H1 (cell line): ENCODE results near the gene GCLM. TPM values are rescaled to one million over a fixed set of nuclear protein-coding genes. Genes with fewer than 3 reads are reported as not detected.

Source experiments
- ASH2L ChIP-seq: fragments of 200-600, 300-600 bp; sonication (generic); IDR thresholded peaks from one replicate; pipeline ENCODE4 v1.7.1; 2017; ENCODE audit warnings: low read length
- ATF3 ChIP-seq: IDR thresholded peaks from 2 replicates; pipeline ENCODE4 v1.6.1; 2011; ENCODE audit warnings: low read depth, mild to moderate bottlenecking, low read length; ENCODE audit not compliant: insufficient read depth
- BCL11A ChIP-seq, 2 experiments: IDR thresholded peaks; one replicate each; pipeline ENCODE4 v1.6.1; 2011; ENCODE audit warnings: low read depth in 2 of 2, low read length in 2 of 2, mild to moderate bottlenecking in 2 of 2
- CHD7 ChIP-seq: fragments of 300-600 bp; sonication (generic); IDR thresholded peaks from 2 replicates; pipeline ENCODE4 v1.7.1; 2012; ENCODE audit warnings: low read length, moderate library complexity, mild to moderate bottlenecking, inconsistent platforms; ENCODE audit not compliant: insufficient replicate concordance
- JUND ChIP-seq: IDR thresholded peaks from 2 replicates; pipeline ENCODE4 v1.6.1; 2011; ENCODE audit warnings: mild to moderate bottlenecking, improper control_type of control experiment, low read length
- KDM4A ChIP-seq: IDR thresholded peaks from one replicate; pipeline ENCODE4 v1.7.1; 2012; ENCODE audit warnings: low read depth, mild to moderate bottlenecking, moderate library complexity, low read length, inconsistent platforms; ENCODE audit not compliant: severe bottlenecking
- MAX ChIP-seq: IDR thresholded peaks from 2 replicates; pipeline ENCODE4 v1.6.1; 2012; ENCODE audit warnings: inconsistent platforms
- POLR2A ChIP-seq, 2 experiments: IDR thresholded peaks; 1 replicate in 1 of 2; 2 replicates in 1 of 2; pipeline ENCODE4 v1.6.1; 2011; ENCODE audit warnings: low read depth in 2 of 2, low read length in 2 of 2, mild to moderate bottlenecking in 2 of 2; ENCODE audit errors: control extremely low read depth in 1 of 2
- TBP ChIP-seq: IDR thresholded peaks from 2 replicates; pipeline ENCODE4 v1.6.1; 2011; ENCODE audit warnings: low read depth, low read length, improper control_type of control experiment
- TCF12 ChIP-seq: IDR thresholded peaks from 2 replicates; pipeline ENCODE4 v1.6.1; 2011; ENCODE audit warnings: low read depth, mild to moderate bottlenecking, low read length
- polyA plus RNA-seq, 7 experiments: library from polyadenylated mRNA; depleted of rRNA in 3 of 7; stranded (reverse) in 5 of 7; unstranded in 2 of 7; fragments of >200 nt in 5 of 7; fragments of 200-250 nt in 2 of 7; gene quantifications; 1 replicate in 5 of 7; 2 replicates in 1 of 7; 4 replicates in 1 of 7; pipeline versions ENCODE4 v1.2.1 to v1.2.3, GENCODE V29; 2011 to 2013; ENCODE audit warnings: missing spikeins in 2 of 7, mixed read lengths in 2 of 7
- total RNA-seq: library from RNA; stranded (reverse); fragmentation: NEBNext Ultra II Directional; extraction: Animal tissue kit (Norgen Biotek cat#: 25700); gene quantifications from 2 replicates; pipeline ENCODE4 v1.2.1, GENCODE V29; 2021

The GCLM gene
- total and polyA plus RNA-seq, 2 of the 8 experiments (the other 6 are each of a cell fraction or from before 2014, with no cell fraction given) = 3.1 to 12.8 TPM

- TF ChIP-seq ATF3 (no peak), KDM4A (peak; percentile 68), TCF12 (no peak), CHD7 (no peak), JUND (no peak), ASH2L (peak; percentile 75), POLR2A (IDR thresholded peaks at IDR 0.05; ENCODE audit: control extremely low read depth in 1 of 2, low read depth in 2 of 2, low read length in 2 of 2) (0 out of 3 replicates have a peak, but pooled peaks of 1 of the 2 experiments have one; percentile 20), MAX (peak; percentile 30; the same call in 1 of the 2 replicates), TBP (no peak), BCL11A (IDR thresholded peaks at IDR 0.05; ENCODE audit: low read depth in 2 of 2, low read length in 2 of 2) (no peak)
Observed at GRCh38 chr1:93908394-93909145, 660 bp downstream of the GCLM start (continued).
